ENCODE data around the gene TACR1.

Gene TACR1

DNA sequence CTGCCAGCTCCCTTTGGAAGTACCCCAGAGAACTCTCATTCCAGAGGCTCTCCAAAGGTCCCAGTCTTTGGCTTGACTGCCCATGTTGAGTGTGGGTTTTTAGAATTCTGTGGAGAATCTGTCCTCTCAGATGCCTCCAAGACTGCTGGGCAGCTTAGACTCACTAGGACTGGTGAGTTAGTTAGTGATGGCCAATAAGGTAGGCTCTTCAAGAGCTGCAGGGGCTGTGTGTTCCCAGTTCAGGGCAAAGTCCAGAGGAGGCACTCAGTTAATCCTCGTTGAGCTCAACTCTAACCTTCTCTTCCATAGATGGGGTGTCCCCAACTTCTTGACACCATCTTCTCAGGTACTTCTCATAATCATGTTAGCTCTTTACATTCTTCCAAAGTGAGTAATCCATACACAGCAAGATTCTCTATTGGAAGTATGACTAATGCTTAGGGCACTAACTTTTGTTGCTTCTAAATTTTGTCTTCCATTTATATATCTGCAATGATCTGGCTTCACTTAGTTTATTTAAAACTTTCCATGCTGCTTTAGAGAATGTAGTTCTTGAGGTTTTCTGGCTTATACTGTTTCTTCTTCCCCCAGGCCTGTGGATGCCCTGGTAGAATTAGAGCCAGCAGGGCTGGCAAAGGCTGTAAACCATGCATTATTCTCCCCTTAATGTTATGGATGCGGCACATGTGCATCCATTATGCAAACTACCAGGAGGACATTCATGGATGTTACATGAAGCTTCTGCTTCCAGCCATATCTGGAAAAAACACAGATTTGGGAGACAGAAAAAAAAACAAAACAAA lies 151.9 kb downstream of the TACR1 start:
- peak; percentile 37 to 43 for DNase-seq (ENCODE audit: low read depth in 2 of 2)

GRCh38 chr2:75045526-75046050 lies 153.7 kb downstream of the TACR1 start:
- no peak for DNase-seq (ENCODE audit: low read depth in 2 of 2)

DNA sequence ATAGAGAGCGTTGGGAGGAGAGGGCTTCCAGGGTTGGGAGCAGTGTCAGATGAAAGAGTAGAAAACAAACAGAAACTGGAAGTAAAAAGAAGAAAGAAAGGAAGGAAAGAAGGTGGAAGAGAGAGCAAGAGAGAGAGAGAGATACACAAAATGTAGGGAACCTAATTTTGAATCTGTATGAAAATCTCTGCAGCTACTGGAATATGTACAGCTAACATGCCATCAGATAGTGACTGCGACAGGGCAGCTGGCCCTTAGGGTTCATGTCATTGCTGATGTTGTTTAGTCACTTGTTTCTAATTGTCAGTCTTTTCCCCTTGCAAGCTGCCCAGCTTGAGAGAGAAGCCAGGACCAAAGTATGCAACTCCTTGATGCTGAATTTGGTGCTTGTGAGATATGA lies 155.0 kb downstream of the TACR1 start:
- no peak for DNase-seq (ENCODE audit: low read depth in 2 of 2)

GRCh38 chr2:75042823-75043222 lies 156.5 kb downstream of the TACR1 start:
- DNase-seq (ENCODE audit: low read depth in 2 of 2), result no peak

DNA sequence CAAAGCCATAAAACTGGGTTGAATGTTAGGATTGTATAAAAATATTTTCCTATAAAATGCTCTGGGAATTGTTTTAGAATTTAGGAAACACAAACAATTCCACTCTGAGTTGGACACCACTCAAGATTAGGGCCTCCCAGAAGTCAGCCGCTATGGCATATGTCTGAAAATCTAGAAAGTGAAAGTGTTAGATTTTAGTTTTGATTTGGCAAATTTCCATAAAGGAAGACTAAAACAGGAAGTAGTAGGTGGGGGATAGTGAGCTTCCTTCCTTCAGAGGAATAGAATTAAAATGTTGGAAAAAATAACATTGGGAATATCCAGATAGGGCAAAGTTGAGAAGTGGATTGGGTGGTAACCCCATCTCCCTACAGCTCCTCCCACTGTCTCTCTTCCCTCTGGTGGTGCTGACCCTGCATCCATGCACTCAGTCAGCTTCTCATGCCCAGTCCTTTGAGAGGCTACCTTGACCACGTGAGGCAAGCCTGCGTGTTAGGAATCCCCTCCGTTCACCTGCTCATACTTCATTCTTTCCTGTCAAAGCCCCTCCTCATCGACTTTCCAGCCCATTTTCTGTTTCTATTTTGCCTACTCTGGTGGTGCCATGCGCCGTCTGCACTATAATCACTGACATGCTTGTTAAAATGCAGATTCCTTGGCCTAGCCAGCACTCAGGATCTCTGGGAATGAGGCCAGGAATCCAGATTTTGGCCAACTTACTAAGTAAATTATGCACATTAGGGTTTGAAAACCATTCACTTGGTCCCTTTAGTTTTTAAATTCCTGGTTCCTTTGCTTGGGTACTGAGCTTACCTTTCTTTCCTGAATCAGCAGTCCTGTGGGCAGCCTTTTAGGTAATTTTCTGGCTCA lies 157.4 kb downstream of the TACR1 start:
- no peak for DNase-seq (ENCODE audit: low read depth in 2 of 2)

DNA sequence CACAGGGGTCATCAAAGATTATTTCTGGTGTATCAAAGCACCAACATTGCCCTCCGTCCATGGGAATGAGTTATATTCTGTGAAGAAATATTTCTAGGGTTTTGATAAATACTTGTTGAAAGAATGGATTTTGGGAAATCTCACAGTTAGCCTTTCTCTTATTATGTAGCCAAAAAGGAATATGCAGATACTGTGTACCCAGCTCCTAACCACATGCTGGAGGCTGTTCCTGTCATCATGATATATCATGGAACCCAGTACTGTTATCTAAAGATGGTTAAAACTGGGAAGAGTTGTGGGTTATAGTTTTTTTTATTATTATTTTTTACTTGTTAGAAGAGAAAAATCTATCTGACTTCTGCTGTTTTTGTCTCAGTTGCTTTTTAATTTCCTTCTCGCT lies 158.1 kb downstream of the TACR1 start:
- no peak for DNase-seq (ENCODE audit: low read depth in 2 of 2)

DNA sequence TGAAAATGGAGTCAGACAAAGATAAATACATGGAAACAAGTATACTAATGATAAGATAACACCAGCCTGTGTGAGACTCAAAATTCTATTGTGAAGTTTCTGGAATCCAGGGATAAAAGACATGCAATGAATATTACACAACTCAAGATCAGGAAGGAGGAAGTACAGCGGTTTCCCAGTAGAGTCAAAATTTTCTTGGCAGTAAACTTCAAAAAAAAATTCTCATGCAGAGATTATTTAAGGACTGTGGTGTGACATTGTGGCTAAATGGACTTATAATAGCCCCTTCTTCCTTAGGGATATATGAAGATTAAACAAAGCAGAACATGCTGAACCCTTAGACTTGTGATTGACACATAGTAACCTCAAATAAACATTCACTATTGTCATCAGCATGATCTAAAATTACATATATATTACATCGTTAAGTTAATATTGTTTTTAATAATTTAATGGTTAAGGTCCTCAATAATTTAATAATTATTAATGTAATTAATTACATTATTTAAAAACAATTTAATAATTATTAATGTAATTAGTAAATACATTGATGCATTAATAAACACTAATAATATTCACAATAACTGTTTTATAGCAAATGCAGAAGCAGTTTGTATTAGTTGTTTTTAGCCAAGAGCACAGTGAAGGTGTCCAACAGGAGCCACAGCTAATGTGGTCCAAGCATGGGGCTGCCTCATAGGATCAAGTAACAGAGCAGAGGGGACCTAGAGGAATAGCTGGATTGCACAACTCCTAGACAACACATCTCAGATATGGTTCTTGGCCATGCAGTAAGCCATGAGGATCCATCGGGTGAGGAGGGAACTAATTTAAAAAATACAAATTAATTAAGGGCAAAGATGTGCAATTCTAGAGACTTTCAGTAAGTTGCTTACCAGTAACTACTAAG lies 163.6 kb downstream of the TACR1 start:
- no peak for DNase-seq (ENCODE audit: low read depth in 2 of 2)

DNA sequence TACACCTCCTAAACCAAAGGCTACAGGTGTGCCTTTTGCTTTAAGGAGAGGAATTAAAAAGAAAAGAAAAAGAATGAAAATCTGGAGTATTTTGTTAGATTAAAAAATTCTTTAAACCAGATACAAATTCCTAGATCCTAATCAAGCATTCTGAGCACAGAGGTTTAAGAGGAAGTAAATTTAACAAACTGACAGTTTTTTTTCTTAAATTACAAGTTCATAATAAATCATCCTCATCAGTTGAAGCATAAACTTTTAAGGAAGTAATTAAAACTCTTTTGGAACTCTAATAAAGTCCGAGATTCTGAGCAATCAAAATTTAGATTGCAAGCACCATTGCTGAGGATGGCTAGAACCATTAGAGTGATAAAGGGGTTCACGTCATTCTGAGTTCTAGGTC lies 165.8 kb downstream of the TACR1 start:
- DNase-seq (ENCODE audit: low read depth in 2 of 2), result no peak

DNA sequence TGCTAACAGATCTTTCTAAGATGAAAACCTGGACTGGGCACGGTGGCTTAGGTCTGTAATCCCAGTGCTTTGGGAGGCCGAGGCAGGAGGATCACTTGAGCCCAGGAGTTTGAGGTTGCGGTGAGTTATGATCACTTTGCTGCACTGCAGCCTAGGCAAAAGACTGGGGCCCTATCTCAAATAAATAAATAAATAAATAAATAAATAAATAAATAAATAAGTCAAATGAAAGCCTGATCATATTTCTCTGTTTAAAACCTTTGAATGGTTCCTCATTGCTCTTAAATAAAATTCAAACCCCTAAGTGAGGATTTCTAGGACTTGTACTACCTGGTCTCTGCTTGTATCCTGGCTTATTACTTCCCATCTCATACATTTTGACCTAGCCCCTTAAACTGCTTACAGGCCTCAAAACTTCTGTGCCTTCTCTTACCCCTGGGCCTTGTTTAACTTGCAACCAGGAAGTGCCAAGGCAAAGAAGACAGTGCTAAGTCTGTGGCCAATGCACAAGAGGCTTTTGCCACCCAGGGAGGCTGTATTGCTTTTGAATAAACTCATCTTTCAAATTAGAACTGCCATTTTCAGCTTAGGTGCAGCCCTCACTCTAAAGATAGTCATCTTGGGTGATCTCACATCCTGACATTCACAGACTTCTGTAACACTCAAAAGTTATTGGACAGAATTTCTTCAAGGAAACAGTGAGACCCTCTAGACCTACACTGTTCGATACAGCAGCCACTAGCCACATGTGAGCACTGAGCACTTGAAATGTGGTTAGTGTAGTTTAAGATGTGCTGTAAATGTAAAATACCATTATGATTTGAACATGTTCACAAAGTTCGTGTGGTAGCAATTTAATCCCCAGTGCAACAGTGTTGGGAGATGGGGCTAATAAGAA lies 167.2 kb downstream of the TACR1 start:
- DNase-seq (ENCODE audit: low read depth in 2 of 2), result no peak

GRCh38 chr2:75031171-75031570 lies 168.1 kb downstream of the TACR1 start:
- no peak for DNase-seq (ENCODE audit: low read depth in 2 of 2)

DNA sequence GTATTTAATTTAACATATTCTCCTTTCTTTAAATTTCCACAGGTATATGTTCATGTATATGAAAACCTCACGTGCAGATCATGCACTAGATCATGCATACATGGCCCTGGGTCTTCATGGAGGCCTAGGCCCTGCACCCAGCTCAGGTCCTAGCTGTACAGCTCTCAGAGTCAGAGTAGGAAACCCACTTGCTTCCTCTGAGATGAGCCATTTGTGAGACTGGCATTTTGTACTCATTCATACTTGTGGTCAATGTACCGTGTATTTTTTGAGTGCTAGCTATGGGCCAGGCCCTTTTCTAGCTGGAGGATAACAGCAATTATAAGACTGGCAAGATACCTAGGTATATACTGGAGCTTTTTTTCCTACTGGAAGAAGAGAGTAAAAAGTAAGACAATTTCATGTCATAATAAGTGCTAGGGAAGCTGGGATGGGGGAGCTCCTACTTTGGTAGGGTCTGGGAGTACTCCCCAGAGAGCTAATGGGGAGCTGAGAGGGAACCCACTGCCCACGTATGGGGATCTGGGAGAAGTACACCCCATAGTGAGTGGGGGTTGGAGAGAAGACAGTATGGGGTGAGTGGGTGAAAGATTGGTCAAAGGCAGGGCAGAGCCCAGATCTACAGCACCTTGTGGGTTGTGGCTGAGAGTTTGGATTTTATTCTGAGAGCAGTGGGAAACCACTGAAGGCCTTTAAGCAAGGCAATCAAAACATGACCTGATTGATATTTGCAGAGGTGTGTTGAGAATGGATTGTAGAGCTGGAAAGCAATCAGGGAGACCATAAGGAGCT lies 168.9 kb downstream of the TACR1 start:
- DNase-seq (ENCODE audit: low read depth in 2 of 2), result no peak

- no peak for DNase-seq (ENCODE audit: low read depth in 2 of 2)
Measured at GRCh38 chr2:75027886-75028285, 171.4 kb downstream of the TACR1 start.

GRCh38 chr2:75025633-75026380 lies 173.5 kb downstream of the TACR1 start:
- no peak for DNase-seq (ENCODE audit: low read depth in 2 of 2)

- DNase-seq (ENCODE audit: low read depth in 2 of 2), result no peak
Measured at GRCh38 chr2:75025216-75025615, 174.1 kb downstream of the TACR1 start.

GRCh38 chr2:75023666-75024455 lies 175.5 kb downstream of the TACR1 start:
- no peak for DNase-seq (ENCODE audit: low read depth in 2 of 2)

GRCh38 chr2:75022516-75022915 lies 176.8 kb downstream of the TACR1 start:
- peak; percentile 40 to 44 for DNase-seq (ENCODE audit: low read depth in 2 of 2)

DNA sequence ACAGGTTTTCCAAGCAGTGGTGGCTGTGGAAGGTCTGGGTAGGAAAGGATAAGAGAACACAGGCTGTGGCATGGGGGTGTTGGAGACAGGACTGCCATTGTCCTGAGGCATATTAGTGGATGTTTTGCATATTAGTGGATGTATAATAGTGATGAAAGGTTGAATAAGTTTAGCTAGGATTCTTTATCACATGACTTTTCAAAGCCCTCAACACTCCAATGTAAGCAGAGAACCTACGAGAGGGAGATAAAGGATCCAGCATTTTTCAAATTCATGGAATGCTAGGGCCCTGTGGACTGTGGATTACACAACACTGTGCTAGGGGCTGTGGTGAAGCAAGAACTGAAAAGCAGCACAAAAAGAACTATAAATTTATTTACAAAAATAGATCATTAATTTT lies 177.6 kb downstream of the TACR1 start:
- DNase-seq (ENCODE audit: low read depth in 2 of 2), result peak; percentile 75

GRCh38 chr2:75020476-75020875 lies 178.8 kb downstream of the TACR1 start:
- no peak for DNase-seq (ENCODE audit: low read depth in 2 of 2)
